HG02970 (cell line): ENCODE measurements around the gene CKLF.
"Not testable (repeated sequence)": the region's sequence is repeated elsewhere in the genome, so short reads cannot be mapped to it uniquely, and the experiment has no call there.

Experiments
- ATAC-seq: cut with Tn5 transposase; IDR thresholded peaks from one replicate; pipeline ENCODE4 v1.9.1; 2021; ENCODE audit warnings: mild to moderate bottlenecking, moderate library complexity, moderate number of reproducible peaks; ENCODE audit not compliant: unreplicated experiment, low FRiP score

CKLF gene

DNA sequence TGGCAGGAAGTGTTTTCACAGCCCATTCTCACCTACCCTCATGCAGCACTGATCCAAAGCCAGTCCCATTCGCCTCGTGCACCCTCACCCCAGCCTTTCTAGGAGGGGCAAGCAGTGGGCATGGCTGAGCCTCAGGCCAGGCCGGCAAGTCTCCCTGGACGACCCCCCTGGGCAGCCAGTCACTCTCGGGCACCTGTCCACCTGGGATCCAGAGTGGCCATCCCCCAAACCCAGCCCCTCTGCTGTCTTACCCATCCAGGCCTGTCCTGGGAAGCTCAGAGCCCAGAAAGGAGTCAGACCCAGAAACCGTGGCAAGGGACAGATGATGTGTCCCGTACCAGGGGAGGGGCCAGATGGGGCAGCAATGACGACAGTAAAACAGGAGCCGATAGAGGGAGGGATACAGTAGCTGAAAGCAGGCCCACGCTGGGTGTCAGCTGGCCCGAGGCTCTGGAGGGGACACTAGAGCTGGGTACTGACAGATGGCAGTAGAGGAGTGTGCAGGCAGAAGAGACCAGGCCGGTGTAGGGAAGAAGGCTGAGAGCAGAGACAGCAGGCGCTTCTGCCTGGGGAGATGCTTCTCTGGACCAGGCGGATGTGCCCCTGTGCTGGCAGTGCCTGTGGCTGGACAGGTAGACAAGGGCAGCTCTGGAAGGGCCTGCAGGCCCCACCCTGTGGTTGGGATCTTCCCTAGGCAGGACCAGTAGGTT is 57.9 kb downstream of the CKLF start:
- ATAC-seq = no peak

DNA sequence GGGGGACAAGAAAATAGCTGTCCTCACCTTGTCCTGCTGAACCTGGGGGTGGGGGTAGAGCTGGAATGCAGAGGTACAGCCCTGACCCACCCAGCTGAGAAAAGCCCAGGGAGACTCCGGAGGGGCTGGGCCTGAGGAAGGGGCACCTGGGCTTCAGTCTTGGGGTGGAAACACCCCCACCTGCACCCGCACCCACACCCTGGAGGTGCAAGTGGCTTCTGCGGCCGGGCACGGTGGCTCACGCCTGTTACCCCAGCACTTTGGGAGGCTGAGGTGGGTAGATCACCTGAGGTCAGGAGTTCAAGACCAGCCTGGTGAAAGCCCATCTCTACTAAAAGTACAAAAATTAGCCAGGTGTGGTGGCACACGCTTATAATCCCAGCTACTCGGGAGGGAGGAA is 59.5 kb downstream of the CKLF start:
- not testable (repeated sequence) for ATAC-seq

DNA sequence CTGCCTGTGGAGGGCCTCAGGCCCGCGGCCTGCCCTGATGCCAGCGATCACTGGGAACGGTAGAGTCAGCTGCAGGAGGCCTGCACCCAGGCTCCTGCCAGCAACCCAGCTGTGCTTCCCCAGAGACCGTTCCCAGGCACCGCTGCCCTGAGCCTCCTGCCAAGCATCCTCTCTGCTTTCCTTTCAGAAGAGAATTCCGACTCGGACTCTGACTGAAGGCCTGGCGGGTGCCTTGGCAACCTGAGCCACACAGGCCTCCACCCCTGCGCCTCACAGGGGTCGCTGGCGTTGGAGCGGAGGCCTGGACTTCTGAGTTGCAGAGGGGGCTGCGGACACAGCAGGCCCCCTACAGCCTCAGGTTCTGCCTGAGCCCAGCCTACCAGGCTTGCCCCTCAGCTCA is 60.0 kb downstream of the CKLF start:
- no peak for ATAC-seq

DNA sequence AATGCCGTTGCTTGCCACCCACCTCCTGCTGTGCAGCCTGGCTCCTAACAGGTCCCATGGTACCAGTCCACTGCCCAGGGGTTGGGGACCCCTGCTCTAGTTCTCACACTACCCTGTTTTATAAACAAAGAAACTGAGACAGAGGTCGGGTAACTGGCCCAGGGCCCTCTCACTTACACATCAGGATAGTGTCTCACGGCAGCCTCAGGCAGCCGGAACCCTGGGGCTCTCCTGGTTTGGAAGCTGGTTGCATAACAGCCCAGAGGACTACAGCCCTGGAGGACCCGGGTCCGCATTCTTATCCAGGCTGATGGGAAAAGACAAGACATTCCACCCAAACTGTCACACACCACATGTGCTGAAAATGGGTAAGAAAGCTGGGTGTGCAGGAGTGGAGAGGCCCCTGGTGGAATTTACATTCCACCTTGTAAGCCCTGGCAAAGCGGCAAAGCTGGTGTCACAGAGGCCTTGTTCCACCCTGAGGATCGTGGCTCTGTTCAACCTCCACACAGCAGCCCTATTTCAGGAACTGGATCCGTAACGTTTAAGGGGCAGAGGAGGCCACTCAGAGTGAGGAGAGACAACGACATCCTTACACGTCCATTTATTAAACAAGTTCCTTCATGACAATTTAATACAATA is 61.9 kb downstream of the CKLF start:
- ATAC-seq = no peak
